Hepatocyte (in vitro differentiated cells): ENCODE data around the gene LILRA1. TPM values are rescaled to one million over a fixed set of nuclear protein-coding genes. Genes with fewer than 3 reads are reported as not detected.

Experiments used
- DNase-seq: peaks from one replicate; pipeline ENCODE4 v3.0.0-alpha.2; 2016; ENCODE audit warnings: low spot score
- H2AFZ ChIP-seq: fragments of 200-600 bp; sonication (generic); 2 replicates; pipeline ENCODE4 v1.6.0; 2016; ENCODE audit warnings: antibody characterized with exemption, mild to moderate bottlenecking
- H3K27ac ChIP-seq: fragments of 200-600 bp; sonication (generic); 2 replicates; pipeline ENCODE4 v1.5.1; 2016; ENCODE audit warnings: mild to moderate bottlenecking
- H3K27me3 ChIP-seq: fragments of 200-600 bp; sonication (generic); 2 replicates; pipeline ENCODE4 v1.6.1; 2016
- H3K36me3 ChIP-seq: fragments of 200-600 bp; sonication (generic); replicated peaks from 2 replicates; pipeline ENCODE4 v1.5.1; 2016; ENCODE audit warnings: low read depth; ENCODE audit not compliant: insufficient read depth
- H3K4me1 ChIP-seq: fragments of 200-600 bp; sonication (generic); 2 replicates; pipeline ENCODE4 v1.5.1; 2016; ENCODE audit warnings: mild to moderate bottlenecking, moderate library complexity; ENCODE audit not compliant: insufficient read depth
- H3K4me2 ChIP-seq: fragments of 200-600 bp; sonication (generic); 2 replicates; pipeline ENCODE4 v1.6.0; 2016
- H3K4me3 ChIP-seq: fragments of 200-600 bp; sonication (generic); 2 replicates; pipeline ENCODE4 v1.5.1; 2016; ENCODE audit warnings: mild to moderate bottlenecking
- H3K79me2 ChIP-seq: fragments of 200-600 bp; sonication (generic); 2 replicates; pipeline ENCODE4 v1.6.0; 2017; ENCODE audit warnings: mild to moderate bottlenecking
- H3K9me2 ChIP-seq: fragments of 200-600 bp; sonication (generic); replicated peaks from 2 replicates; pipeline ENCODE4 v1.6.0; 2017; ENCODE audit warnings: mild to moderate bottlenecking; ENCODE audit not compliant: insufficient read depth
- H3K9me3 ChIP-seq: fragments of 200-600 bp; sonication (generic); 2 replicates; pipeline ENCODE4 v1.5.1; 2016; ENCODE audit warnings: low read depth, mild to moderate bottlenecking
- H4K20me1 ChIP-seq: fragments of 200-600 bp; sonication (generic); 2 replicates; pipeline ENCODE4 v1.6.0; 2016; ENCODE audit warnings: mild to moderate bottlenecking; ENCODE audit not compliant: insufficient read depth, poor library complexity, severe bottlenecking
- EZH2 ChIP-seq: fragments of 200-600 bp; sonication (generic); IDR thresholded peaks from 2 replicates; pipeline ENCODE4 v1.6.1; 2016; ENCODE audit warnings: antibody characterized with exemption, mild to moderate bottlenecking, borderline replicate concordance
- EZH2phosphoT487 ChIP-seq: fragments of 200-600 bp; sonication (generic); IDR thresholded peaks from one replicate; pipeline ENCODE4 v1.6.1; 2018; ENCODE audit warnings: antibody characterized with exemption, mild to moderate bottlenecking, low read depth, moderate library complexity; ENCODE audit not compliant: unreplicated experiment, severe bottlenecking
- WGBS: methylation state at CpG from one replicate; pipeline ENCODE4 v1.1.6; 2016; ENCODE audit warnings: low lambda C conversion rate; ENCODE audit errors: missing lambda C conversion rate; 5-methylcytosine and 5-hydroxymethylcytosine counted together
- polyA plus RNA-seq: library from polyadenylated mRNA; unstranded; fragments of >200 nt; fragmentation: Nextera tagmentation; extraction: Ambion mirVana; gene quantifications from 2 replicates; pipeline ENCODE4 v1.2.1, GENCODE V29; 2016
- total RNA-seq: library from RNA; depleted of rRNA; stranded (reverse); fragments of >200 nt; gene quantifications from 2 replicates; pipeline ENCODE4 v1.2.3, GENCODE V29; 2014
- TF ChIP-seq, protein P1 (sequence below): fragments of 200-600 bp; sonication (generic); IDR thresholded peaks from 2 replicates; pipeline ENCODE4 v1.5.1; 2016; ENCODE audit warnings: antibody characterized with exemption, mild to moderate bottlenecking; ENCODE audit not compliant: poor library complexity

The LILRA1 gene
- total and polyA plus RNA-seq, 2 experiments from 2014 or later, result not detected

DNA sequence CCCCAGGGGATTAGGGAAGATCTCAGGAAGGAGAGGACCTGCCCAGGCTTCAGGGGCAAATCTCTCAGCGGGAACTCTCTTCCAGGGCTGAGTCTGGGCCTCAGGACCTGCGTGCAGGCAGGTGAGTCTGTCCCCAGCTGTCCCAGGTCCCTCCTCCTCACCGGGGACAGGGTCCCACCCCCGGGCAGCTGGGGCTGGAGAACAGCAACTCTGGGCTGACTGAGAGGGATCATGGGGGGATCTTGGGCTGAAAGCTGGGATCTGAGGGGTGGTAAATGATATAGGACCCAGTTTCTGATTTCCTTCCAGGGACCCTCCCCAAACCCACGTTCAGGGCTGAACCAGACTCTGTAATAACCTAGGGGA lies 14.3 kb downstream of the LILRA1 start:
- Histone ChIP-seq H3K79me2 (no peaks in the 10 kb centered on the region), H3K27ac (no peak overlapping the region), H3K4me2 (no peak overlapping the region), H3K9me3 (no peaks in the 10 kb centered on the region), H4K20me1 (no peaks in the 10 kb centered on the region), H3K4me3 (no peak overlapping the region), H2AFZ (no peak overlapping the region), H3K27me3 (no peaks in the 10 kb centered on the region), H3K9me2 (no peaks in the 10 kb centered on the region), H3K36me3 (no peaks in the 10 kb centered on the region), H3K4me1 (no peaks in the 10 kb centered on the region)
- TF ChIP-seq, protein P1, sequence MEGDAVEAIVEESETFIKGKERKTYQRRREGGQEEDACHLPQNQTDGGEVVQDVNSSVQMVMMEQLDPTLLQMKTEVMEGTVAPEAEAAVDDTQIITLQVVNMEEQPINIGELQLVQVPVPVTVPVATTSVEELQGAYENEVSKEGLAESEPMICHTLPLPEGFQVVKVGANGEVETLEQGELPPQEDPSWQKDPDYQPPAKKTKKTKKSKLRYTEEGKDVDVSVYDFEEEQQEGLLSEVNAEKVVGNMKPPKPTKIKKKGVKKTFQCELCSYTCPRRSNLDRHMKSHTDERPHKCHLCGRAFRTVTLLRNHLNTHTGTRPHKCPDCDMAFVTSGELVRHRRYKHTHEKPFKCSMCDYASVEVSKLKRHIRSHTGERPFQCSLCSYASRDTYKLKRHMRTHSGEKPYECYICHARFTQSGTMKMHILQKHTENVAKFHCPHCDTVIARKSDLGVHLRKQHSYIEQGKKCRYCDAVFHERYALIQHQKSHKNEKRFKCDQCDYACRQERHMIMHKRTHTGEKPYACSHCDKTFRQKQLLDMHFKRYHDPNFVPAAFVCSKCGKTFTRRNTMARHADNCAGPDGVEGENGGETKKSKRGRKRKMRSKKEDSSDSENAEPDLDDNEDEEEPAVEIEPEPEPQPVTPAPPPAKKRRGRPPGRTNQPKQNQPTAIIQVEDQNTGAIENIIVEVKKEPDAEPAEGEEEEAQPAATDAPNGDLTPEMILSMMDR, result no peak
- TF ChIP-seq EZH2 (no peak), EZH2phosphoT487 (no peak)
- DNase-seq, result no peak
- WGBS, result 62% methylated on average over 5 of the region's 5 CpGs

DNA sequence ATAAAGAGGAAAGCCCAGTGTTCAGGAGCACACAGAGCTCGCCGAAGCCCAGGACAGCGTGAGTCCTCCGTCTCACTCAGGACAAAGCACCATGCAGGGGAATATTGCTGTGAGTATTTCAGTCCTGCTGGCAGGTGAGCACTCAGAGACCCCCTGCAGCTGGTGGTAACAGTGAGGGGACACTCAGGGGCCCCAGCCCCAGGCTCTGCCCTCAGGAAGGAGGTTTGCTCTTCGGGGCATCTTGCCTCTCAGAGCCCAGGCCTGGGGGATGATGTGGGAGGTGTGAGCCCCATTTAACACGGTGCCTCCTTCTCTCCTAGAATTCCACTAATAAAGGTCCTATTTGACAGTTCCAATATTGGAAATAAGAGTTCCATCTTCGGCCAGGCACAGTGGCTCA lies 14.8 kb downstream of the LILRA1 start:
- Histone ChIP-seq H4K20me1 (no peaks in the 10 kb centered on the region), H3K9me2 (no peaks in the 10 kb centered on the region), H3K79me2 (no peaks in the 10 kb centered on the region), H3K4me3 (no peak overlapping the region), H3K36me3 (no peaks in the 10 kb centered on the region), H3K4me1 (no peaks in the 10 kb centered on the region), H3K4me2 (no peak overlapping the region), H3K9me3 (no peaks in the 10 kb centered on the region), H3K27me3 (no peaks in the 10 kb centered on the region), H2AFZ (no peak overlapping the region), H3K27ac (no peak overlapping the region)
- DNase-seq, result no peak
- TF ChIP-seq, protein P1, result no peak
- no peak for TF ChIP-seq EZH2
- WGBS, result 75% methylated on average over 7 of the region's 7 CpGs

DNA sequence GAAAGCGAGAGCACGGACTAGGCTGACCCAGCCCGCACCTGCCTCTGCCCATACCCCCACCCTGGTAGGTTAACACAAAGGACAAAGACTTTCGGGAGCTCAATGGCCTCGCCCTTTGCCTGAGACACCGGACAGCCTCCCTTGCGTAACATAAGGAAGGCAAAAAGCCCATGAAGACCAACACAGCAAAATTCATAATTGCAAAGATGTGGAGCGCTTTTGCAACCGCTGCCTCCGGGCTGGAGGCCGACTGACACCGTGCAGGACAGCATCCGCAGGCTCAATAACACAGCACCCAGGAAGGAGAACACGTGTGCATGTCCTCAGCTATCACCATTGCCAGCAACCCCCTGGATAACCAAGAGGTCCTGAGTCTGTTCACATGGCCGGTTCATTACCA lies 15.4 kb downstream of the LILRA1 start:
- no peaks in the 10 kb centered on the region for H3K4me1 ChIP-seq
- H3K36me3 ChIP-seq, result no peaks in the 10 kb centered on the region
- H3K9me2 ChIP-seq, result no peaks in the 10 kb centered on the region
- 84% methylated on average over 15 of the region's 15 CpGs for WGBS
- no peak overlapping the region for H3K4me3 ChIP-seq
- DNase-seq, result no peak
- H3K9me3 ChIP-seq, result no peaks in the 10 kb centered on the region
- no peak overlapping the region for H3K27ac ChIP-seq
- H4K20me1 ChIP-seq, result no peaks in the 10 kb centered on the region
- no peak overlapping the region for H2AFZ ChIP-seq
- no peak overlapping the region for H3K4me2 ChIP-seq
- TF ChIP-seq EZH2 (no peak), EZH2phosphoT487 (no peak)
- TF ChIP-seq, protein P1, result no peak
- no peaks in the 10 kb centered on the region for H3K79me2 ChIP-seq
- H3K27me3 ChIP-seq, result no peaks in the 10 kb centered on the region

DNA sequence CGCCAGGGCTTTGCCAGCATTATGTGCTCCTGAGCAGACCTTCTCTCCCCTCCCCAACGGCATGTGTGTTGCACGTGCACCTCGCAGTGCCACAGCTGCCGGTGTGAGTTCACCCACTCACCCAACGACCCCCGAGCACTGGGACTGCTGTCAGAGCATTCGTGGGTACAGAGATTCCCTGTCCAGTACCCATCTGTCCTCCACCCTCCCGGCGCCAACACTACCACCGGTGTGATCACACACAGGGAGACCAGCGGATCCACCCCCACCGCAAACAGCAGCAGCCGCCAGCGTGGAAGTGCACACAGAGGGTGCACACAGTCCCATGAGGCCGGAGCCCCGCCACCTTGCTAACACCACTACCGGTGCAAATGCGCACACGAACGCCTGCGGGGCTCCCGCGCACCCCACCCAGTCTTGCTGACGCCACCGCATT lies 15.9 kb downstream of the LILRA1 start:
- WGBS, result 88% methylated on average over 26 of the region's 26 CpGs
- H3K9me3 ChIP-seq, result no peaks in the 10 kb centered on the region
- H3K4me2 ChIP-seq, result no peak overlapping the region
- H3K9me2 ChIP-seq, result no peaks in the 10 kb centered on the region
- H3K36me3 ChIP-seq, result no peaks in the 10 kb centered on the region
- H2AFZ ChIP-seq, result no peak overlapping the region
- no peaks in the 10 kb centered on the region for H3K4me1 ChIP-seq
- no peak for TF ChIP-seq EZH2
- TF ChIP-seq, protein P1, result no peak
- TF ChIP-seq EZH2phosphoT487, result no peak
- H3K79me2 ChIP-seq, result no peaks in the 10 kb centered on the region
- no peaks in the 10 kb centered on the region for H3K27me3 ChIP-seq
- no peak for DNase-seq
- no peaks in the 10 kb centered on the region for H4K20me1 ChIP-seq
- no peak overlapping the region for H3K4me3 ChIP-seq
- H3K27ac ChIP-seq, result no peak overlapping the region
